ENCODE data around the gene MBP. TPM values are rescaled to one million over a fixed set of nuclear protein-coding genes. Genes with fewer than 3 reads are reported as not detected.

The MBP gene
- total and polyA plus RNA-seq, 2 of the 13 experiments (the other 11 are each of a cell fraction or from before 2014, with no cell fraction given) = 5.0 to 8.5 TPM

DNA sequence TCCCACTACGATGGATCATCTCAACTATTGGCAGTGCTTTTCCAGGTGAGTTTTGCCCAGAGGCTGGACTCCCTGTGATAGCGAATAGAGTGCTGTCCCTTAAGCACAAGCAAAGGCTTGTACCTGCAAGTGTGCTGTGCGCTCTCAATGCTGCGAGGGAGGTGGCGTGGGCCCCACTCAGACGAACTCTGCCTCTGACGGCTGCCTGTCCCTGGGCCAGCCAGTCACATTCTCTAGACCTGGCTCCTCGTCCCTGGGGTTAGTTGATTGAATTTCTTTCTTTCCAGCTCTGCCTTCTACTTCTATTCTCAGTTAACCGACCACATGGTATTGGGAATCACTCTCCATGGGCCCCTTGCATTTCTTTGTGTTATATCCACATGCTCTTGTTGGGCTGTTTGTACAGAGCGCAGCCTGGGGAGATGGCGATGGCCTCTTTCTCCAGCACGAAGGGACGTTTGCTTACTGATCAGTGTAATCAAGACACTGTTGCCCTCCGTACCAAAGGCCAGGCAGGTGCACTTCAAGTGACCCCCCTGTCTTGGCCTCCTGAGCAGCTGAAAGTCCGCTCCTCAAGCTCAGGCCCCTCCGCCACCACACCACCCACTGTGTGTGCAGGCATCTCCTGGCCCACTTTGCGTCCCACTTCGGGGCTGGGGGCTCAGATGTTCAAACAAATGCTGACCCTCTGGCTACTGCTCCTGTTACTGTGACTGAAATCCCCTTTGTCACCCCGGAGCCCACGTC, 158.9 kb downstream of the MBP start:
- CTCF ChIA-PET (ENCODE audit: low intra/inter-chr PET ratio, low total read pairs) = no interaction called here

More for the DNA sequence above, 158.9 kb downstream of the MBP start:
- ATAC-seq (no peak), FAIRE-seq (no peak), DNase-seq (ENCODE audit: low spot score) (no peak)
- Histone ChIP-seq H2AFZ (ENCODE audit: low read length) (no peak overlapping the region), H3K36me3 (replicated peaks in 1 of 2; ENCODE audit: control insufficient read depth in 1 of 2, insufficient read depth in 2 of 2, low read length in 2 of 2) (peaks cover 0 to 4% of the 10 kb centered on the region in 2 experiments; a peak in 3 of 5 replicates), H3K79me2 (ENCODE audit: insufficient read depth, low read length) (no peaks in the 10 kb centered on the region), H3K4me2 (ENCODE audit: low read depth, low read length) (no peak overlapping the region), H3K4me3 (replicated peaks in 1 of 3; ENCODE audit: insufficient read depth in 1 of 3, low read depth in 2 of 3, low read length in 3 of 3) (no peak overlapping the region), H3K27ac (ENCODE audit: extremely low read length, insufficient read depth, low read length) (no peak overlapping the region), H3K4me1 (ENCODE audit: insufficient read depth, low read length) (no peaks in the 10 kb centered on the region), H3K9me3 (ENCODE audit: low read length) (no peaks in the 10 kb centered on the region), H3K27me3 (ENCODE audit: control insufficient read depth in 1 of 2, insufficient read depth in 2 of 2, low read length in 2 of 2) (no peaks in the 10 kb centered on the region), H3K9ac (ENCODE audit: insufficient read depth, low read depth, low read length) (no peak overlapping the region), H4K20me1 (ENCODE audit: insufficient read depth, low read length) (no peaks in the 10 kb centered on the region)
- WGBS (ENCODE audit: low lambda C conversion rate) = 93% methylated on average over 16 of the region's 20 CpGs
- TF ChIP-seq, protein P1, sequence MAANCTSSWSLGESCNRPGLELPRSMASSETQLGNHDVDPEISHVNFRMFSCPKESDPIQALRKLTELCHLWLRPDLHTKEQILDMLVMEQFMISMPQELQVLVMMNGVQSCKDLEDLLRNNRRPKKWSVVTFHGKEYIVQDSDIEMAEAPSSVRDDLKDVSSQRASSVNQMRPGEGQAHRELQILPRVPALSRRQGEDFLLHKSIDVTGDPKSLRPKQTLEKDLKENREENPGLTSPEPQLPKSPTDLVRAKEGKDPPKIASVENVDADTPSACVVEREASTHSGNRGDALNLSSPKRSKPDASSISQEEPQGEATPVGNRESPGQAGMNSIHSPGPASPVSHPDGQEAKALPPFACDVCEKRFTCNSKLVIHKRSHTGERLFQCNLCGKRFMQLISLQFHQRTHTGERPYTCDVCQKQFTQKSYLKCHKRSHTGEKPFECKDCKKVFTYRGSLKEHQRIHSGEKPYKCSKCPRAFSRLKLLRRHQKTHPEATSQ (CRISPR knock-in tag; IDR thresholded peaks at IDR 0.05; ENCODE audit: borderline replicate concordance) = no peak
- TF ChIP-seq, protein P2, sequence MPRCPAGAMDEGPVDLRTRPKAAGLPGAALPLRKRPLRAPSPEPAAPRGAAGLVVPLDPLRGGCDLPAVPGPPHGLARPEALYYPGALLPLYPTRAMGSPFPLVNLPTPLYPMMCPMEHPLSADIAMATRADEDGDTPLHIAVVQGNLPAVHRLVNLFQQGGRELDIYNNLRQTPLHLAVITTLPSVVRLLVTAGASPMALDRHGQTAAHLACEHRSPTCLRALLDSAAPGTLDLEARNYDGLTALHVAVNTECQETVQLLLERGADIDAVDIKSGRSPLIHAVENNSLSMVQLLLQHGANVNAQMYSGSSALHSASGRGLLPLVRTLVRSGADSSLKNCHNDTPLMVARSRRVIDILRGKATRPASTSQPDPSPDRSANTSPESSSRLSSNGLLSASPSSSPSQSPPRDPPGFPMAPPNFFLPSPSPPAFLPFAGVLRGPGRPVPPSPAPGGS (CRISPR knock-in tag; IDR thresholded peaks at IDR 0.05) = no peak
- TF ChIP-seq ZNF30 (CRISPR knock-in tag; IDR thresholded peaks at IDR 0.05) (no peak), THAP11 (CRISPR knock-in tag; IDR thresholded peaks at IDR 0.05) (no peak), CBFB (CRISPR knock-in tag; IDR thresholded peaks at IDR 0.05) (no peak), MLLT10 (CRISPR knock-in tag; IDR thresholded peaks at IDR 0.05) (no peak), ZNF564 (CRISPR knock-in tag; IDR thresholded peaks at IDR 0.05) (no peak), MAF1 (CRISPR knock-in tag; IDR thresholded peaks at IDR 0.05; ENCODE audit: borderline replicate concordance) (no peak), ZNF567 (CRISPR knock-in tag; IDR thresholded peaks at IDR 0.05; ENCODE audit: borderline replicate concordance) (no peak), ZNF451 (CRISPR knock-in tag; IDR thresholded peaks at IDR 0.05) (no peak)
- TF ChIP-seq, protein P3, sequence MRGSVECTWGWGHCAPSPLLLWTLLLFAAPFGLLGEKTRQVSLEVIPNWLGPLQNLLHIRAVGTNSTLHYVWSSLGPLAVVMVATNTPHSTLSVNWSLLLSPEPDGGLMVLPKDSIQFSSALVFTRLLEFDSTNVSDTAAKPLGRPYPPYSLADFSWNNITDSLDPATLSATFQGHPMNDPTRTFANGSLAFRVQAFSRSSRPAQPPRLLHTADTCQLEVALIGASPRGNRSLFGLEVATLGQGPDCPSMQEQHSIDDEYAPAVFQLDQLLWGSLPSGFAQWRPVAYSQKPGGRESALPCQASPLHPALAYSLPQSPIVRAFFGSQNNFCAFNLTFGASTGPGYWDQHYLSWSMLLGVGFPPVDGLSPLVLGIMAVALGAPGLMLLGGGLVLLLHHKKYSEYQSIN (CRISPR knock-in tag; IDR thresholded peaks at IDR 0.05; ENCODE audit: borderline replicate concordance) = no peak
- TF ChIP-seq, protein P4, sequence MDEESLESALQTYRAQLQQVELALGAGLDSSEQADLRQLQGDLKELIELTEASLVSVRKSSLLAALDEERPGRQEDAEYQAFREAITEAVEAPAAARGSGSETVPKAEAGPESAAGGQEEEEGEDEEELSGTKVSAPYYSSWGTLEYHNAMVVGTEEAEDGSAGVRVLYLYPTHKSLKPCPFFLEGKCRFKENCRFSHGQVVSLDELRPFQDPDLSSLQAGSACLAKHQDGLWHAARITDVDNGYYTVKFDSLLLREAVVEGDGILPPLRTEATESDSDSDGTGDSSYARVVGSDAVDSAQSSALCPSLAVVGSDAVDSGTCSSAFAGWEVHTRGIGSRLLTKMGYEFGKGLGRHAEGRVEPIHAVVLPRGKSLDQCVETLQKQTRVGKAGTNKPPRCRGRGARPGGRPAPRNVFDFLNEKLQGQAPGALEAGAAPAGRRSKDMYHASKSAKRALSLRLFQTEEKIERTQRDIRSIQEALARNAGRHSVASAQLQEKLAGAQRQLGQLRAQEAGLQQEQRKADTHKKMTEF (CRISPR knock-in tag; IDR thresholded peaks at IDR 0.05) = no peak
- TF ChIP-seq, protein P5, sequence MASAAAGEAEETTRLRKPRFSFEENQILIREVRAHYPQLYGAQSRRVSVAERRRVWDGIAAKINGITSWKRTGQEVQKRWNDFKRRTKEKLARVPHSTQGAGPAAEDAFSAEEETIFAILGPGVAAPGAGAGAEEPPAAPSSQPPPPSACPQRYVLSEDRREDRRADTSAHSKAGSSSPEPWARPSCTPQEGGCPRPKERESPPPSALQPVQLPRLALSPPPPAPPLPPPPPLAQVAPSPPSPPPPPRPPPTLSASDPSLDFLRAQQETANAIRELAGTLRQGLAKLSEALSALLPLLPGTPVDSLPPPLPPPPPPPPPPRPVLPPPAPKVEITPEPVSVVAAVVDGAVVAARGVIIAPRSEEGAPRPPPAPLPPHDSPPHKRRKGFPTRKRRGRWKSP (CRISPR knock-in tag; IDR thresholded peaks at IDR 0.05) = no peak
- TF ChIP-seq, protein P6, sequence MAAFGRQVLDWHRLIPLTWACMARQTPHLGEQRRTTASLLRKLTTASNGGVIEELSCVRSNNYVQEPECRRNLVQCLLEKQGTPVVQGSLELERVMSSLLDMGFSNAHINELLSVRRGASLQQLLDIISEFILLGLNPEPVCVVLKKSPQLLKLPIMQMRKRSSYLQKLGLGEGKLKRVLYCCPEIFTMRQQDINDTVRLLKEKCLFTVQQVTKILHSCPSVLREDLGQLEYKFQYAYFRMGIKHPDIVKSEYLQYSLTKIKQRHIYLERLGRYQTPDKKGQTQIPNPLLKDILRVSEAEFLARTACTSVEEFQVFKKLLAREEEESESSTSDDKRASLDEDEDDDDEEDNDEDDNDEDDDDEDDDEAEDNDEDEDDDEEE (CRISPR knock-in tag; IDR thresholded peaks at IDR 0.05) = no peak
- BruUV-seq (replicated peaks) = no TSS peak
- in situ Hi-C loops (cut with HindIII; ENCODE audit: extremely low pct_ligation_motif_present, low pct_unique_long_range_greater_than_20kb) = no loop called here
- POLR2A ChIA-PET = no interaction called here
- intact Hi-C loops (cut with micrococcal nuclease; ENCODE audit: unreplicated experiment) = no loop called here

Measured in HepG2 (cell line).